Mesenteric fat pad (tissue), 1 donor: ENCODE results near the gene DSTYK. TPM values are rescaled to one million over a fixed set of nuclear protein-coding genes. Genes with fewer than 3 reads are reported as not detected.
"Not testable (repeated sequence)": the region's sequence is repeated elsewhere in the genome, so short reads cannot be mapped to it uniquely, and the experiment has no call there.

Experiments
- DNase-seq: peaks from one replicate; pipeline ENCODE4 v3.0.0-alpha.2; 2020; ENCODE audit warnings: low spot score
- total RNA-seq: library from RNA; stranded (reverse); fragmentation: NEBNext Ultra II Directional; extraction: Animal tissue kit (Norgen Biotek cat#: 25700); gene quantifications from one replicate; pipeline ENCODE4 v1.2.1, GENCODE V29; 2021
- donor health status: DM: yes; HTN: yes; CAD: no.

DSTYK gene
- total RNA-seq, 1 donor from 2014 or later, result 8.5 TPM

GRCh38 chr1:205183676-205184335 lies 27.7 kb downstream of the DSTYK start:
- DNase-seq, result no peak

GRCh38 chr1:205182930-205183329 lies 28.6 kb downstream of the DSTYK start:
- no peak for DNase-seq

DNA sequence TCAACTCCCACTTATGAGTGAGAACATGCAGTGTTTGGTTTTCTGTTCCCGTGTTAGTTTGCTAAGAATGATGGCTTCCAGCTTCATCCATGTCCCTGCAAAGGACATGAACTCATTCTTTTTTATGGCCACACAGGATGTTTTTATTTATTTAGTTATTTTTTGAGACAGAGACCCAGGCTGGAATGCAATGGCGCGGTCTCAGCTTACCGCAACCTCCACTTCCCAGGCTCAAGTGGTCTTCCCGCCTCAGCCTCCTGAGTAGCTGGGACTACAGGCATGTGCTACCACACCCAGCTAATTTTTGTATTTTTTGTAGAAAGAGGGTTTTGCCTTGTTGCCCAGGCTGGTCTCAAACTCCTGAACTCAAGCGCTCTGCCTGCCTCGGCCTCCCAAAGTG lies 31.2 kb downstream of the DSTYK start:
- not testable (repeated sequence) for DNase-seq

GRCh38 chr1:205179842-205180241 lies 31.7 kb downstream of the DSTYK start:
- DNase-seq, result no peak

- DNase-seq, result no peak
Observed at GRCh38 chr1:205172729-205173366, 38.7 kb downstream of the DSTYK start.

- no peak for DNase-seq
Observed at GRCh38 chr1:205171369-205171768, 40.1 kb downstream of the DSTYK start.

- no peak for DNase-seq
Observed at GRCh38 chr1:205170532-205171269, 40.8 kb downstream of the DSTYK start.

DNA sequence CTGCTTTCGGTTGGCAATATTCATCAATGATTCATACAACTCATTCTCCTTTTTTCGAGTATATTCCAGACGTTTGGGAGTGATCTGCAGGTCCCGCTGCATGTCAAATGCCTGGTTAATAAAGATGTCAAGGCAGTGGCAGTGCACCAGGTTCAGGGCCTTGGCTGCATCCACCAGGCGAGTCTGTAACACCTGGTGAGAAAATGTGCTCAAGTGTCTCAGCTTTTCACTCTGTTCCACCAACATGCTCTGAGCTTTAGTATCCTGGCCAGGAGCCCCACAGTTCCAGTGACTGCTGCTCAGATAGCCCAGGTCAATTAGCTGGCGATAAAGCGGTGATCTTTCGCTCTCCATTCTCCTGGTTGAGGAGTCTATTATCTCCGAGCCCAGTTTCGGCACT lies 42.3 kb downstream of the DSTYK start:
- DNase-seq, result no peak

DNA sequence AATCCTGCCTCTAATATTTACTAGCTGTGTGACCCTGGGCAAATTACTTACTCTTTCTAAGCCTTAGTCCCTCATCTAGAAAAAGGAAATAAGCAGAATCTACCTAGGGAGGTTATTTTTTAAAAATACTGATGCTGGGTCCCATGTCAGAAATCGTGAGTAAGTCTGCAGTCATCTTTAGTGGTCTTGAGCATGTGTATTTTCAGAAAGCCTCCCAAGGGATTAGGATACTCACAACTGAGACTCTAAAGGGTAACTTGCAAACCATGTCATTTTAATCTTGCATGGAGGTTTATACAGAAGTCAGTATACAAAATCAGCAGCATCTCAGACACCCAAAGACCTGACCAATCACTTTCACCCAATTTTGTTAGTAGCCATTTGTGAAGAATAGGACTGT lies 43.2 kb downstream of the DSTYK start:
- no peak for DNase-seq

GRCh38 chr1:205162301-205162700 lies 49.2 kb downstream of the DSTYK start:
- DNase-seq, result no peak

GRCh38 chr1:205161076-205161475 lies 50.4 kb downstream of the DSTYK start:
- no peak for DNase-seq

DNA sequence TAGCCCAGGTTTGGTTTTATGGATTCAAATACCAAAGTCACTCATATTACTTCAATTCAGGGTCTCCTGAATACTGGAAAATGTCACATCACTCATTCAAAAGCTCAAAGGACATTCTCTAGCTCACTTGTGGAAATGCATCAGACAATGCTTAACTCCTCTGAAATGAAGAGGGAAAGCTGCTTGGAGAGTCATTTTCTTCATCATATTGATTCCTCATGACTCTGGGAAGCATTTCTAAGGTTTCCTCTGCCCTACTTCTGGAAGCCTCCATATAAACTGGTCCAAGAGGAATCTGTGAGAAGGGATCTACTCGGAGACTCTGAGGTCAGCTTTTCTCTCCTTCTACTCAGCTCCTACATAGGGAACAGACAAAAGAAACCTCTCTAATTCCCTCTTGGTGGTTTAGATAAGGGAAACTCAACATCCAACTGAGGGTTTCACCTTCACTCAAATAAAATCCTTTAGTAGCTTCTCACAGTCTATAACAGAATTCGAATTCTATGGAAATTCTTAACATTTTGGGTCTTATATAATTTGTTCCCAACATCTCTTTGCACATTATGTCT lies 53.4 kb downstream of the DSTYK start:
- no peak for DNase-seq

DNA sequence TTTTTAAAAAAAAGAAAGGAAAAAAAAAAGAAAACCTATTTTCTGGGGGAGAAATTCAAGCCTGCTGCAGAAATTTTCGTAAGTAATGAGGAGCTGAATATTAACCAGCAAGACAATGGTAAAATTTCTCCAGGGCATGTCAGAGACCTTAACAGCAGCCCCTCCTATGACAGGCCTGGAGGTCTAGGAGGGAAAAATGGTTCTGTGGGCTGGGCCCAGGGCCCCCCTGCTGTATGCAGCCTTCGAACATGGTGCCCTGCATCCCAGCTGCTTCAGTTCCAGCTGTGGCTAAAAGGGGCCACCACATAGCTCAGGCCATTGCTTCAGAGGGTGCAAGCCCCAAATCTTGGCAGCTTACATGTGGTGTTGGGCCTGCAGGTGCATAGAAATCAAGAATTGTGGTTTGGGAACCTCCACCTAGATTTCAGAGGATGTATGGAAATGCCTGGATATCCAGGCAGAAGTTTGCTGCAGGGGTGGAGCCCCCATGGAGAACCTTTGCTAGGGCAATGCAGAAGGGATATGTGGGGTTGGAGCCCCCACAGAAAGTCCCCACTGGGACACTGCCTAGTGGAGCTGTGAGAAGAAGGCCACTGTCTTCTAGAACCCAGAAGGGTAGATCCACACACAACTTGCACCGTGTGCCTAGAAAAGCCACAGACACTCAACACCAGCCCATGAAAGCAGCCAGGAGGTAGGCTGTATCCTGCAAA lies 55.7 kb downstream of the DSTYK start:
- not testable (repeated sequence) for DNase-seq

DNA sequence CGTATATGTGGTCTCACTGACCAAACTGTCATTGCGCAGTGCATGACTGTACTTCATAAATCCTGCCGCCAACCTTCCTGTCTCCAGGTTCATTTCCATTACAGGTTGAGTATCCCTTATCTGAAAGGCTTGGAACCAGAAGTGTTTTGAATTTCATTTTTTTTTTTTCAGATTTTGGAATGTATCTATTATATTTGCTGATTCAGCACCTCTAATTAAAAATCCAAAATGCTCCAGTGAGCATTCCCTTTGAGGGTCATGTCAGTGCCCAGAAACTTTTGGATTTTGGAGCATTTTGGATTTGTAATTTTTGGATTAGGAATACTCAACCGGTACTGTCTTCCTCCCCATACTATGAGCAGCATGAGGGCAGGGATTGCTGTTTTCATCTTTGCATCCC lies 59.0 kb downstream of the DSTYK start:
- DNase-seq, result no peak

- no peak for DNase-seq
Observed at GRCh38 chr1:205150651-205151428, 60.7 kb downstream of the DSTYK start.

DNA sequence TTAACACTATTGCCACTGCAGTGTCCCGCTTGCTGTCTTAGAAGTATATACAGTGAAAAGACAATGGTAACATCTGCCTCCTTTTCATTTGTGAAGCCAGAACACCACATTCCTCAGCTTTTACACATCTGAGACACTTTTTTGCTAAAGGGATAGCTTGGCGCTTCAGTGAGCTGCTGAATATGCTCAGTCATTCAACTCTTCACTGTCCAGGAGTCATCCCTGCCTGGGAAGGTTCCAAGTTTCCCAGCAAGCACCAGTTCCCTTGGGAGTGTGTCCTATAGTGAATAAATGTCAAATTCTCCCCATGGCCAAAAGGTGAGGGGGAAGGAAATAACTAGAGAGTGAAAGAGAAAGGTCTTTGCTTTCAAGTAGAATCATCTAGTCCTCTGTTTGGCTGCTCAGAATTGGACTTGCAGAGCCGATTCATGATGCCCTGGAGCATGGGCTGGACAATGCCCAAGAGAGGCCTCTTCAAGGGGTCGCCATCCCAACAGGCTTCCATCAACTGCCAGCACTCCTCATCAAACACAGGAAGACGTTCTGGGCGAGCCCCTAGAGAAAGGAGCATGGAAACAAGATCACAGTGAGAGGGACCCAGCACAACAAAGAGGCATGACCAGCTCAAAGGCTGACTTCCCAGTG lies 64.2 kb downstream of the DSTYK start:
- no peak for DNase-seq

DNA sequence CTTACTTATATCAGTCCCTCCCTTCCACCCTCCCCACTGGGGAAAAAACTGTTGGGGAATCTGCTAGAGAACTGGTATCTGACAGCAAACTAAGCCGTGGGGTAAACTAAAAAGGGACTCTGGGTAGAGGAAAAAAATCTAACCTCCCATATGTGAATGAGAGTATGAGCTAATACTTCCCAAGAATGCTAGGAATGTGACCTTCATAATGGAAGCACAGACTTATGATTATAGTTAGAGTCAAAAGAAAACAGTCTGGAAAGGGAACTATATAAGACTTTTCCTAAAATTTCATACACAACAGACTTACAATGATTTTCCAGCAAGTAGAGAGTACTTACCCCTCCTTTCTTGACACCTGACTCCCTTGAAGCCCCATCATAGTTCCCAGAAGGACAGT lies 66.8 kb downstream of the DSTYK start:
- no peak for DNase-seq

GRCh38 chr1:205144046-205144720 lies 67.3 kb downstream of the DSTYK start:
- no peak for DNase-seq

DNA sequence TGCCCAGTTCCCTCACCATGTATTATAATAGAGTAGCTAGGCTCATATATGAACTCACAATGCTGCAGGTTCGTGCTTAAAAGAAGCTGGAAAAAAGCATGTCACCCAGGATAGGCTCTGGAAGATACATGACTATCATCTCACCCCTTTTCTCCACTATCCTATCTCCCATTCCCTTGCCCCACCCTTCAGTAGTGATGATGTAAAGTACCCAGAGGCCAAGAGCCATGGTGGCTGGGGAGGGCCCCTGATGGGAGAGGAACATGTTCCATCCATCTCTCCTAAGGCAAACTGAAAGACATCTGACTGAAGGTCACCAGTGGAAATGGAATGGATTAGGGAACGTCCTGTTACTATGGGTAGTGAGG lies 69.4 kb downstream of the DSTYK start:
- no peak for DNase-seq
